T-helper 2 cell treated with Interferon-gamma antibody and Interleukin-4, amounts not matched to agents 100 ng/mL and 5 ng/mL, for 36 hours (primary cell): ENCODE measurements around the gene CHST15. TPM values are rescaled to one million over a fixed set of nuclear protein-coding genes. Genes with fewer than 3 reads are reported as not detected.

Experiments used
- intact Hi-C: fragments of 100-400 bp; cut with micrococcal nuclease; formaldehyde crosslinking; loops from one replicate; pipeline ENCODE4 v1.15.1; 2023
- total RNA-seq: library from RNA; stranded (reverse); gene quantifications from 2 replicates; pipeline ENCODE4 v1.2.3, GENCODE V29; 2022

Gene CHST15
- total RNA-seq, 1 donor from 2014 or later, result not detected

GRCh38 chr10:124012991-124013390 lies 80.4 kb downstream of the CHST15 start:
- intact Hi-C loops, result no loop called here

- intact Hi-C loops, result no loop called here
These were observed 80.8 kb downstream of the CHST15 start for GRCh38 chr10:124012583-124012982.

- intact Hi-C loops, result no loop called here
These were observed 81.3 kb downstream of the CHST15 start for GRCh38 chr10:124012066-124012465.

- intact Hi-C loops, result no loop called here
These were observed 81.9 kb downstream of the CHST15 start for GRCh38 chr10:124011464-124011863.

GRCh38 chr10:124010563-124011131 lies 82.8 kb downstream of the CHST15 start:
- intact Hi-C loops, result no loop called here

GRCh38 chr10:124010024-124010423 lies 83.4 kb downstream of the CHST15 start:
- intact Hi-C loops, result no loop called here

- intact Hi-C loops, result no loop called here
These were observed 84.0 kb downstream of the CHST15 start for GRCh38 chr10:124009231-124010015.

GRCh38 chr10:124008681-124009080 lies 84.7 kb downstream of the CHST15 start:
- intact Hi-C loops, result no loop called here

- intact Hi-C loops, result no loop called here
These were observed 85.2 kb downstream of the CHST15 start for GRCh38 chr10:124008187-124008586.

- intact Hi-C loops, result no loop called here
These were observed 85.6 kb downstream of the CHST15 start for GRCh38 chr10:124007773-124008145.

- intact Hi-C loops, result no loop called here
These were observed 86.2 kb downstream of the CHST15 start for GRCh38 chr10:124007102-124007772.

- intact Hi-C loops, result no loop called here
These were observed 86.9 kb downstream of the CHST15 start for GRCh38 chr10:124006526-124006925.

GRCh38 chr10:124005991-124006392 lies 87.4 kb downstream of the CHST15 start:
- intact Hi-C loops, result no loop called here

- intact Hi-C loops, result no loop called here
These were observed 88.3 kb downstream of the CHST15 start for GRCh38 chr10:124005091-124005490.

- intact Hi-C loops, result no loop called here
These were observed 88.8 kb downstream of the CHST15 start for GRCh38 chr10:124004663-124005004.

GRCh38 chr10:124003871-124004662 lies 89.3 kb downstream of the CHST15 start:
- intact Hi-C loops, result no loop called here

GRCh38 chr10:124003481-124003870 lies 89.9 kb downstream of the CHST15 start:
- intact Hi-C loops, result no loop called here

GRCh38 chr10:124003070-124003419 lies 90.4 kb downstream of the CHST15 start:
- intact Hi-C loops, result no loop called here

- intact Hi-C loops, result no loop called here
These were observed 90.9 kb downstream of the CHST15 start for GRCh38 chr10:124002391-124003069.

- intact Hi-C loops, result no loop called here
These were observed 91.8 kb downstream of the CHST15 start for GRCh38 chr10:124001391-124002148.

- intact Hi-C loops, result no loop called here
These were observed 92.6 kb downstream of the CHST15 start for GRCh38 chr10:124000792-124001201.
